ENCODE results near the gene INTS6. TPM values are rescaled to one million over a fixed set of nuclear protein-coding genes. Genes with fewer than 3 reads are reported as not detected.

Gene INTS6
- total RNA-seq, 1 experiment from 2014 or later = 27.2 TPM

DNA sequence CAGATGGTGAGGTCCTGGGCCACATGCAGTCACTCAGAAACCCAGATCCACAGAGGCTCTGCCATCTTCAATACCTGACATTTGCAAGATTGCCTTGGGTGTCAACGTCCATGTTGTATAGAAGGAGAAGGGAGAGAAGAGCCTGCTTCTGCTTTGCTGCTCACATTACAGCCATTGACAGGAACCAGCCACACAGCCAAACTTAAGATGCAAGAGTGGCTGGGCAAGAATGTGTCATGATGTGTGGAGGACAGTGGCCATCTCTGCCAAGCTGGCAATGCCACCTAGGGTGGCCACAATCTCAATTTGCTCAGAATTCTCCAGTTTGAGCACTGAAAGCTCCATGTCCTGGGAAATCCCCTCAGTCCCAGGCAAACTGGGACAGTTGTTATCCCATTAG is 139.2 kb downstream of the INTS6 start (continued):
- TF ChIP-seq ZNF138 (CRISPR knock-in tag; conservative IDR thresholded peaks at IDR 0.05) (no peak), ESRRA (CRISPR knock-in tag; IDR thresholded peaks at IDR 0.05; ENCODE audit: borderline replicate concordance) (no peak)
- TF ChIP-seq, protein P1, sequence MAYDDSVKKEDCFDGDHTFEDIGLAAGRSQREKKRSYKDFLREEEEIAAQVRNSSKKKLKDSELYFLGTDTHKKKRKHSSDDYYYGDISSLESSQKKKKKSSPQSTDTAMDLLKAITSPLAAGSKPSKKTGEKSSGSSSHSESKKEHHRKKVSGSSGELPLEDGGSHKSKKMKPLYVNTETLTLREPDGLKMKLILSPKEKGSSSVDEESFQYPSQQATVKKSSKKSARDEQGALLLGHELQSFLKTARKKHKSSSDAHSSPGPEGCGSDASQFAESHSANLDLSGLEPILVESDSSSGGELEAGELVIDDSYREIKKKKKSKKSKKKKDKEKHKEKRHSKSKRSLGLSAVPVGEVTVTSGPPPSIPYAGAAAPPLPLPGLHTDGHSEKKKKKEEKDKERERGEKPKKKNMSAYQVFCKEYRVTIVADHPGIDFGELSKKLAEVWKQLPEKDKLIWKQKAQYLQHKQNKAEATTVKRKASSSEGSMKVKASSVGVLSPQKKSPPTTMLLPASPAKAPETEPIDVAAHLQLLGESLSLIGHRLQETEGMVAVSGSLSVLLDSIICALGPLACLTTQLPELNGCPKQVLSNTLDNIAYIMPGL (CRISPR knock-in tag; IDR thresholded peaks at IDR 0.05) = no peak

DNA sequence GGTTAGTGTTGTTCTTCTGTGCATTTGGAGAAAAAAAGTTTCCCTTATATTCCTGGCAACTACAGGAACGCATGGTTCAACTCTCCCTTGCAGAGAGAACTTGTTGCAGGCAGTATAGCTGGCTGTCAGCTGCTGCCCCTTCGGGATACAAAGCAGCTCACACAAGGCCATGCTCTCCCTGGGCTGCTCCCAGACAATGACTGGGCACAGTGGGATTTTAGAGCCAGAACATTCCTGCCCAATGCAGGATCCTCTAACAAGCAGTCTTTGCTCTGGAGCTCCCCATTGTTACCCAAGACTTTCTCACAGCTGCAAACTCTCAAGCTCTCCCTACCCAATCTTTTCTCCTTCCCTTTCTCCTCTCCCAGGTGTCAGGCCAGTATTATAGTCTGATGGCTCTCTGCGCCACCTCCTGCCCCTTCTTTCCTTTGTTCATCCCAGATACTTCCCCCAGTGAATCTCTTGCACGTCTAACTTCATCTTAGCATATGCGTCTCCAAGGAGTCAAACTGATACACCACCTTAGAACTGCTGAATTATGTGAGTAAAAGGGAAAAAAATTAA is 140.8 kb downstream of the INTS6 start:
- H3K36me3 Mint-ChIP-seq = peaks cover 2% of the 10 kb centered on the region; the same call in 1 of the 2 replicates
- DNase-seq (ENCODE audit: low spot score) (no peak), ATAC-seq (peak; percentile 83)
- CTCF ChIA-PET = interaction anchor here (0.7 to 5.8 kb wide), 5 partner anchors 10 to 191 kb away, joined by 3 to 40 read pairs (median 3); no protein-coding TSS in a partner anchor
- H3K27me3 Mint-ChIP-seq (ENCODE audit: low read depth) = peaks cover 10% of the 10 kb centered on the region
- H3K4me1 Mint-ChIP-seq = peaks cover 39% of the 10 kb centered on the region
- H3K9me3 Mint-ChIP-seq = peaks cover 3% of the 10 kb centered on the region; the same call in 1 of the 2 replicates
- H3K27ac Mint-ChIP-seq = peak overlapping the region; percentile 61; the same call in 1 of the 2 replicates
- TF ChIP-seq TP53 (CRISPR knock-in tag; IDR thresholded peaks at IDR 0.05) = no peak
- TF ChIP-seq TEAD1 (CRISPR knock-in tag; IDR thresholded peaks at IDR 0.05) = peak; percentile 43; the same call in 1 of the 2 replicates
- no peak overlapping the region for H3K4me3 Mint-ChIP-seq
- POLR2A ChIA-PET = no interaction called here

Small RNAs within 50 kb of the gene (microRNA-seq; reads per million reads assigned to microRNA genes)
- gene MIR5693 (ENCODE audit: borderline number of aligned reads) = not detected

Other genes starting within 250 kb of the INTS6 start
- 41.2 to 45.8 TPM (median 41.6 TPM) in 3 replicates for gene FAM124A, start 230.6 kb downstream of the INTS6 start, total RNA-seq (2021)
- gene SERPINE3, start 113.3 kb downstream of the INTS6 start, total RNA-seq (2021) = 0.16 to 0.64 TPM (median 0.59 TPM) in 3 replicates
- 22.6 to 25.7 TPM (median 23.7 TPM) in 3 replicates for gene WDFY2, start 131.4 kb upstream of the INTS6 start, total RNA-seq (2021)